SU-DHL-6 (cell line): ENCODE data around the gene VEGFC.

Experiments
- H2AFZ ChIP-seq: fragments of 200-600 bp; sonication (generic); 2 replicates; pipeline ENCODE4 v1.6.1; 2014; ENCODE audit warnings: low read depth, mild to moderate bottlenecking, moderate library complexity, mixed read lengths, antibody characterized with exemption, low read length; ENCODE audit not compliant: severe bottlenecking
- H3F3A ChIP-seq: fragments of 200-600 bp; shearing (Covaris generic); 2 replicates; pipeline ENCODE4 v1.6.0; 2016; ENCODE audit warnings: antibody characterized with exemption, mild to moderate bottlenecking; ENCODE audit not compliant: insufficient read depth
- H3K27ac ChIP-seq: fragments of 200-600 bp; sonication (generic); 2 replicates; pipeline ENCODE4 v1.5.1; 2016; ENCODE audit warnings: low read depth, mild to moderate bottlenecking, low read length, moderate library complexity, mixed read lengths
- H3K27me3 ChIP-seq: fragments of 200-600 bp; sonication (generic), shearing (Covaris generic); 2 replicates; pipeline ENCODE4 v1.6.0; 2014; ENCODE audit warnings: mild to moderate bottlenecking, low read length
- H3K36me3 ChIP-seq: fragments of 200-600 bp; sonication (generic); 2 replicates; pipeline ENCODE4 v1.6.1; 2014; ENCODE audit warnings: mild to moderate bottlenecking, low read length, mixed read lengths
- H3K4me2 ChIP-seq: fragments of 300-600, 200-600 bp; shearing (Covaris generic), sonication (generic); 2 replicates; pipeline ENCODE4 v1.6.0; 2014; ENCODE audit warnings: low read length, low read depth, mild to moderate bottlenecking; ENCODE audit not compliant: poor library complexity, severe bottlenecking
- H3K4me3 ChIP-seq: fragments of 200-600 bp; sonication (generic); 2 replicates; pipeline ENCODE4 v1.5.1; 2014; ENCODE audit warnings: antibody characterized with exemption, low read length, mild to moderate bottlenecking, mixed read lengths; ENCODE audit not compliant: insufficient read depth, poor library complexity, severe bottlenecking
- H3K79me2 ChIP-seq: fragments of 200-600 bp; sonication (generic); 2 replicates; pipeline ENCODE4 v1.6.1; 2014; ENCODE audit warnings: mild to moderate bottlenecking, low read length, moderate library complexity; ENCODE audit not compliant: insufficient read depth
- H3K9ac ChIP-seq: fragments of 200-600 bp; sonication (generic); 2 replicates; pipeline ENCODE4 v1.7.0; 2014; ENCODE audit warnings: mild to moderate bottlenecking, low read length
- H3K9me2 ChIP-seq: fragments of 200-600 bp; sonication (generic); replicated peaks from 2 replicates; pipeline ENCODE4 v1.6.1; 2014; ENCODE audit warnings: low read length; ENCODE audit not compliant: insufficient read depth
- H3K9me3 ChIP-seq: fragments of 200-600 bp; sonication (generic); 2 replicates; pipeline ENCODE4 v1.6.1; 2014; ENCODE audit warnings: low read length, mixed read lengths; ENCODE audit not compliant: insufficient read depth
- H4K20me1 ChIP-seq: fragments of 200-600 bp; sonication (generic); 2 replicates; pipeline ENCODE4 v1.6.1; 2014; ENCODE audit warnings: low read depth, mild to moderate bottlenecking, antibody characterized with exemption, low read length, moderate library complexity, mixed read lengths
- EZH2phosphoT487 ChIP-seq: fragments of 200-600 bp; sonication (generic), shearing (Covaris generic); conservative IDR thresholded peaks from 2 replicates; pipeline ENCODE4 v1.6.1; 2018; ENCODE audit warnings: mild to moderate bottlenecking, antibody characterized with exemption, low read length, moderate library complexity, mixed read lengths
- TF ChIP-seq, protein P1 (sequence below): fragments of 200-600 bp; sonication (generic); IDR thresholded peaks from one replicate; pipeline ENCODE4 v1.5.1; 2017; ENCODE audit warnings: antibody characterized with exemption, mild to moderate bottlenecking, low read length, moderate library complexity; ENCODE audit not compliant: insufficient read depth, poor library complexity, severe bottlenecking

Gene VEGFC

DNA sequence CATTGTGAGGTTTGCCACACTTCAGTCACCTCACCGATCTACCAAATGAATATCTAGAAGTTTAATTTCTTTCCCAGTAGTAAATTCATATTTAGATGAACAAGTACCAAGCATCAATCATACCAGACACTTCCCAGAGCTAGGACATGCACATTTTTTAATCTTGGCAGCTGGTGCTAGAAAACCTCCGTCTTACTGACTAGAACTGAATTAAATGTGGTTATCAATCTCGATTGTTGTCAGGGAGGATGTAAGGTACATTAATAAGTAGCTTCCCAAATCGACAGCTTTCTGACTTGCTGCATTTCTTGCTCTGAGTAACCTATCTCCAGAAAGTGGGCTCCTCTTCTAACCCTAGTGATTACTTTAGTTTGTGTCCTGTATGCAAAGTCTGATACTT is 34.4 kb downstream of the VEGFC start:
- no peaks in the 10 kb centered on the region for H3F3A ChIP-seq
- no peak overlapping the region for H3K27ac ChIP-seq
- no peaks in the 10 kb centered on the region for H3K36me3 ChIP-seq
- no peaks in the 10 kb centered on the region for H3K9me3 ChIP-seq
- TF ChIP-seq, protein P1, sequence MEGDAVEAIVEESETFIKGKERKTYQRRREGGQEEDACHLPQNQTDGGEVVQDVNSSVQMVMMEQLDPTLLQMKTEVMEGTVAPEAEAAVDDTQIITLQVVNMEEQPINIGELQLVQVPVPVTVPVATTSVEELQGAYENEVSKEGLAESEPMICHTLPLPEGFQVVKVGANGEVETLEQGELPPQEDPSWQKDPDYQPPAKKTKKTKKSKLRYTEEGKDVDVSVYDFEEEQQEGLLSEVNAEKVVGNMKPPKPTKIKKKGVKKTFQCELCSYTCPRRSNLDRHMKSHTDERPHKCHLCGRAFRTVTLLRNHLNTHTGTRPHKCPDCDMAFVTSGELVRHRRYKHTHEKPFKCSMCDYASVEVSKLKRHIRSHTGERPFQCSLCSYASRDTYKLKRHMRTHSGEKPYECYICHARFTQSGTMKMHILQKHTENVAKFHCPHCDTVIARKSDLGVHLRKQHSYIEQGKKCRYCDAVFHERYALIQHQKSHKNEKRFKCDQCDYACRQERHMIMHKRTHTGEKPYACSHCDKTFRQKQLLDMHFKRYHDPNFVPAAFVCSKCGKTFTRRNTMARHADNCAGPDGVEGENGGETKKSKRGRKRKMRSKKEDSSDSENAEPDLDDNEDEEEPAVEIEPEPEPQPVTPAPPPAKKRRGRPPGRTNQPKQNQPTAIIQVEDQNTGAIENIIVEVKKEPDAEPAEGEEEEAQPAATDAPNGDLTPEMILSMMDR, result no peak
- no peak for TF ChIP-seq EZH2phosphoT487
- H3K27me3 ChIP-seq, result no peaks in the 10 kb centered on the region
- no peak overlapping the region for H3K9ac ChIP-seq
- no peak overlapping the region for H3K4me2 ChIP-seq
- H3K4me3 ChIP-seq, result no peak overlapping the region
- H3K9me2 ChIP-seq, result no peaks in the 10 kb centered on the region
- no peaks in the 10 kb centered on the region for H3K79me2 ChIP-seq
- no peaks in the 10 kb centered on the region for H4K20me1 ChIP-seq
- H2AFZ ChIP-seq, result no peak overlapping the region

DNA sequence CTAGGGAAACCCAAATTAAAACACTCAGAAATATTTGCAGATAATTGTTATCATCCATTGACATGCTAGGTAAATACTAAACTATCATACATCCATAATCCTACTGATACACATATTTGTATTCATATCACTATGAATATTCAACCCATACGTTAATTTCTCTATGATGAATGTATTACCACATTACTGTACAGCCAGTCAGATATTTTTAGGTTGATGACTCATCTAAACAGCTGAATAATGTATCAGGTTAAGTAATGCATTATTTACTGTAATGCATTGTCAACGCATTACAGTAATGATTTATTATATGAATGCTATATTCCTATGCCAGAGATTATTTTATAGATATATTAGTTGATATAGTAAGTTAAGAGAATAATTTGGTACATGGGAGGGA is 37.1 kb downstream of the VEGFC start:
- Histone ChIP-seq H3K4me2 (no peak overlapping the region), H3K4me3 (no peak overlapping the region), H3K9me3 (no peaks in the 10 kb centered on the region), H4K20me1 (no peaks in the 10 kb centered on the region; the same call in 1 of the 2 replicates), H3K36me3 (no peaks in the 10 kb centered on the region), H2AFZ (no peak overlapping the region), H3K9ac (no peak overlapping the region), H3K27me3 (no peaks in the 10 kb centered on the region), H3F3A (no peaks in the 10 kb centered on the region), H3K79me2 (no peaks in the 10 kb centered on the region), H3K9me2 (no peaks in the 10 kb centered on the region), H3K27ac (no peak overlapping the region)
- TF ChIP-seq EZH2phosphoT487, result no peak
- TF ChIP-seq, protein P1, result no peak

DNA sequence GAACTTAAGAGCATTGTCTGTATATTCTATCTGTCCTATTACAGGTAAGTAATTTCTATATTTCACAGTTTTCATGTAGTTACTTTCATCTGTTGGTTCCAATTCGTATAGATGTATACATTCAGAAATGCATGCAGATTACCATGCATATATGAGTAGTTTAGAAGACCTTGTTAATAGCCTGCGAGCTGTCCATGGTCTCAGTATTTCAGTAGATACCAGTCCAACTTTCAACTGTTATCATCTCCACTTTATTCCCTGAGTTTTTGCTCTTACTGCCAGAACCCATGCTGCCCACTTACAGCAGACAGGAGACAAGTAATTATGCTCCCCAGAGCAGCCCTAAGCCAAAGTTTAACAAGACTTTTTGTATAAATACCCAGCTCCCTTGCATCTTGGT is 37.7 kb downstream of the VEGFC start:
- Histone ChIP-seq H3K9ac (no peak overlapping the region), H3K9me3 (no peaks in the 10 kb centered on the region), H4K20me1 (no peaks in the 10 kb centered on the region; the same call in 1 of the 2 replicates), H3K4me3 (no peak overlapping the region), H3K79me2 (no peaks in the 10 kb centered on the region), H3F3A (no peaks in the 10 kb centered on the region), H3K27ac (no peak overlapping the region), H2AFZ (no peak overlapping the region), H3K4me2 (no peak overlapping the region), H3K9me2 (no peaks in the 10 kb centered on the region), H3K36me3 (no peaks in the 10 kb centered on the region), H3K27me3 (no peaks in the 10 kb centered on the region)
- TF ChIP-seq, protein P1, result no peak
- no peak for TF ChIP-seq EZH2phosphoT487

DNA sequence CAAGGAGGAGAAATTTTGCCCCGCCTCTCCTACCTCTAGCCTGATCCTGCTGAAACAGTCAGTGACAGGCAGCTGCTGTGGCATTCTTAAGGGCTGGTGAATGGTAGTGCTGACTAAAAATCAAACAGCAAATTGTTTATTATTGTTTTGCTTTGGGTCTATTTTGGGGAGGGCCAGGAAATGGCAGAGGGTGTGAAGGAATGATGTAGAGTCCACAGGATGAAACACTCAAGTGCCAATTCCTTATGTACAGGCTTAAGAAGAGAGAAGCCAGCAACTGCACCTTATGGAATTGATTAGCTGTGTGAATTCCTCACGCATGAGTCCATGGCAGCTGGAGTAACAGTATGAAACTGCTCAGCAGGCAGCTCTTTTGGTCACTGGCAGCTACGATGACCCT is 39.7 kb downstream of the VEGFC start:
- no peak overlapping the region for H3K27ac ChIP-seq
- H4K20me1 ChIP-seq, result no peaks in the 10 kb centered on the region; the same call in 1 of the 2 replicates
- no peak overlapping the region for H3K9ac ChIP-seq
- no peaks in the 10 kb centered on the region for H3K27me3 ChIP-seq
- H3F3A ChIP-seq, result no peaks in the 10 kb centered on the region
- no peaks in the 10 kb centered on the region for H3K9me3 ChIP-seq
- no peaks in the 10 kb centered on the region for H3K9me2 ChIP-seq
- no peak overlapping the region for H2AFZ ChIP-seq
- H3K4me3 ChIP-seq, result no peak overlapping the region
- H3K79me2 ChIP-seq, result no peaks in the 10 kb centered on the region
- no peak overlapping the region for H3K4me2 ChIP-seq
- TF ChIP-seq, protein P1, result no peak
- TF ChIP-seq EZH2phosphoT487, result no peak
- H3K36me3 ChIP-seq, result no peaks in the 10 kb centered on the region
